GM11168 (cell line): Measurements from ENCODE around the gene TPM1.

ENCODE experiments used
- in situ Hi-C: fragments of 300-500 bp; cut with MboI; formaldehyde crosslinking; loops from one replicate; pipeline ENCODE4 v1.12.0; 2022; ENCODE audit warnings: low sequenced_read_pairs; ENCODE audit not compliant: unreplicated experiment

TPM1 gene

DNA sequence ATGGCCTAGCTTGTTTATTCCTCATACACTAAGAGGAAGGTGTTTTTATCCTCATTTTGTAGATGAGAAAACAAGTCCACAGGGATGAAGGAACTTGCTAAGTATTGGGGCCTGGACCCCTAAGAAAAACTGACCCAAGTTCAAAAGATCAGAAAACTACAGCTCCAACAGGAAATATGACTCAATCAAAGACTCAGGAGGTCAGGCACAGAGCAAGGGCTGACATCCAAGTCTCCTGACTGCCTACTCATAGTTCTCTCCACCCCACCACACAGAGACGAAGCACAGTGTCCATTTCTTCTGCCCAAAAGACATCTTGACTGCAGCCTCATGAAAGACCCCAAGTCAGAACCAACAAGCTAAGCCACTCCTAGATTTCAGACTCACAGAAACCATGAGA lies 26.9 kb upstream of the TPM1 start:
- in situ Hi-C loops, result no loop called here

DNA sequence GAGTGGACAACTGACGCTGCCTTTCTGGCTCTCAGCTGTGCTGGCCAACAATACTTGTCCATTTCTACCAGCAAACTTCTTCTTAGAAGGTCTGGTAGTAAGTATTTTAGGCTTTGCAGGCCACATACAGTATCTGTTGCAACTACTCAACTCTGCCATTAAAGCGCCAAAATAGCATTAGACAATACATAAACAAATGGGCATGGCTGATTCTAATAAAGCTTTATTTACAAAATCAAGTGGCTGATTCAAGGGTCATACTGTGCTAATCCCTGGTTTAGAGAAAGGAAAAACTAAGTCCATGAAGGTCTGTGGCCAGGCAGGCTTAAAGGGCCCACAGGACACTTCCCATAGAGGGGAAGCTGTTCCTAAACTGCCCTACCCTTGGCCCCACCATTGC lies 26.3 kb upstream of the TPM1 start:
- in situ Hi-C loops, result no loop called here

DNA sequence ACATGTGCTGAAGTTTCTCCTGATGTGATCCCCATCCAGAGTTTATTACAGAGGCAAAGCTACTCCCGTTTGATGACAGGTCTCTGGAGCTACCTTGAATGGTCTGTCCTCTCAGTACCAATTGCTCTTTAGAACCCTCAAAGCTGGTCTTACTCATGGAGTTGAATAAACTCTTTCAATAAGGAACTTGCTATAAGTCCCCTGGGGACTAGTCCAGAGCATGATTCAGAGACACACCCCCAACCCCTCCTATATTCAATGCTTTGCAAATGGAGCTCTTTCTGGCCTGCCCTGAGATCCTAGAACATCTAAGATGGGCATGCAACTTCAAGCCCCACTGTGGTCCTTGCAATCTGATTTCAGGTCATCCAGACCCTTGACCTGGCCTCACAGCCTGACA lies 23.9 kb upstream of the TPM1 start:
- in situ Hi-C loops, result no loop called here

DNA sequence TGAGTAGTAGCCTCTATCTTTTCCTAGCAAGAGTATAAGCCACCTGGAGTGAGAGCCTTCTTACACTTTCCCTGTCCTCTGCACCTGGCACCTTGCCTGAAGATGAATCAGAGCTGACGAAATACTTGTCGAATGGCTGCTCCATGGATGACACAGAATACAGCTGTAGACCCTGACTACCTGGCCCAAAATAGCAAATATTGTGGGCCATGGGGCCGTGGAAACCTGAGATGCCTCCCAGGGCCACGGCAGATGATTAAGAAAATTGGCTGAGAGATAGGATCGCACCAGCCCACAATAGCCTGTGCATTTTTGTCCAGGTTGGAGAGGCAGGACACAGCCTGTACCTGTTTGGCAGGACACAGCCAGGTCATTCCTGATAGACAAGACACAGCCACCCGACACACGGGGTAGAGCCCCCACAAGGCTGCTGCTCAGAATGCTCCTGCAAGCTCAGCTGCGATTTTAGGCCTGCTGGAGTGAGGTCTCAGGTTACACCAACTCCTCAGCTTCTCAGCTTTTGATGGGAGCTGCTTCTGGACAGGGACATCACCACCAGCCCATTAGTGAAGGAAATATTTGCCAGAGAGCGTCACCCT lies 22.9 kb upstream of the TPM1 start:
- in situ Hi-C loops, result no loop called here

DNA sequence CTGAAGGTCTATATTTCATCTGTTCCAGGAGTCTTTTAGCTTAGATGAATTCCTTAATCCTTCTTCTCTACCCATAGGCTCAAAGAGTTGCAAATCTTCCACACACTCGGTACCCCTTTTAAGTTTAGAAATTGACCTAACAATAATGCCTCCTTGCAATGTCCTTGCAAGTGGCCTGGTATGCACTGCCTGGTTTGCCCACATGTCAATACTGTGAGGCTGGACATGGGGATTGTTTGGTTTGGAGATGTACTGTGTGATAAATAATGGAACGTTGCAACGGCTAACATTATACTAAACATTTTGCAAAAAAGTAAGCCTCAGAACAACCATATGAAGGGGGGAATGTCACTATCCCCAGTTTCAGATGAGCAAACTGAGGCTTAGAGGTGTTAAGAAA lies 22.4 kb upstream of the TPM1 start:
- in situ Hi-C loops, result no loop called here

DNA sequence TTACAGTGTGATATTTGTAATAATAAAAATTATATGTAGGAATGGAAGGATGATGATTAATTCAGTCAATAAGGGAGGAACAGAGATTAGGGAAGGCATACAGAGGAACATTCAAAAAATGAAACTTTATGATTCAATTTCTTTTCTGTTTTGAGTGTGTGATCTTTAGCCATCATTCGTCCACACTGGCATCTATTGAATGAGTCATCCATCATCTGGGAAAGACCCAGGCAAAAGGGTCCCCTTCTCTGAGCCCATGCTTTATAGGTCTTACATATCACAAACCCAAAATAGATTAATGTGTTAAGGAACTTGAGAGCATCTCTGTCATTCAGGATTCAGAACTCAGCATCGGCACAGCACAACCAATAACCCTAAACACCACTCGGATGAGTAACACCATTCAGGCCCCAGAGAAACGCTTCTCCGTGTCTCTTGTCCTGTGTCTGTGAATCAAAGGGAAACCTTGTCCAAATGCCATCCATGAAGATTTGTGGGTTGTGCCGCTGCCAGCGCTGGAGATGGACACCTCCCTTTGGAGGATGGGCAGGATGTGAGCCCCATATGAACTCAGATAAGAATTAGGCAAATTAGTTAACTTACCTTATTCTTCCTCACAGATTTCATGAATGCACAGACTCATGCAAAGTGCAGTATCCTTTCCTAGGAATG lies 21.7 kb upstream of the TPM1 start:
- in situ Hi-C loops, result no loop called here

DNA sequence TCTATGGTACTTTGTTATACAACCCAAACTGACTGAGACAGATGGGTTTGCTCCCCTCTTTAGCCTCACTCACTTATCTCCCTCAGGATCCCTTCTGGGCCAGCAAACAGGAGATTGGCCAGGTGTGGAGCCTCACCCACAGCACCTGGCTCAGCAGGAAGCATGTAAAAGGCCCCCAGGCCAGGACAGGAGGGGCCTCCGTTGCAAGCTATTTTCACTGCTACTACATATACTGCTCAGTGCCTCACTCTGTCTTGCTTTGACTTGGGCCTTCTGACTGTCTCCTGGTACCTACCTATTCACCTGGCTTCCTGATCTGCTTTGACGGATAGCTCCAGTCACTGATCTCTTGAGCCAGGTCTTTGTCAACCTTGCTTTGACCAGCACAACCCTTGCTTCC lies 20.4 kb upstream of the TPM1 start:
- in situ Hi-C loops, result no loop called here

DNA sequence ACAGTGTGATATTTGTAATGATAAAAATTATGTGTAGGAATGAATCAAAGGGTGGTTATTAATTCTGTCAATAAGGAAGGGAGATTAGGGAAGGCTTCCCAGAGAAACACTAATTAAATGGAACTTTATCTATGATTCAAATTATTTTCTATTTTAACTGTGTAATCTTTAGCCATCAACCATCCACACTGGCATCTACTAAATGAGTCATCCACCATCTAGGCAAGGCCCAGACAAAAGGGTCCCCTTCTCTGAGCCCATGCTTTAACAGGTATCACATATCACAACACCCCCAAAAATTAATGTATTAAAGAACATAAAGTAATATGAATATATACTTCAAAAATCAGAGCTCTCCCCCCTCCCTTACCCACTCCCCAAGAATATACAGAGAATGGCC lies 19.9 kb upstream of the TPM1 start:
- in situ Hi-C loops, result no loop called here

DNA sequence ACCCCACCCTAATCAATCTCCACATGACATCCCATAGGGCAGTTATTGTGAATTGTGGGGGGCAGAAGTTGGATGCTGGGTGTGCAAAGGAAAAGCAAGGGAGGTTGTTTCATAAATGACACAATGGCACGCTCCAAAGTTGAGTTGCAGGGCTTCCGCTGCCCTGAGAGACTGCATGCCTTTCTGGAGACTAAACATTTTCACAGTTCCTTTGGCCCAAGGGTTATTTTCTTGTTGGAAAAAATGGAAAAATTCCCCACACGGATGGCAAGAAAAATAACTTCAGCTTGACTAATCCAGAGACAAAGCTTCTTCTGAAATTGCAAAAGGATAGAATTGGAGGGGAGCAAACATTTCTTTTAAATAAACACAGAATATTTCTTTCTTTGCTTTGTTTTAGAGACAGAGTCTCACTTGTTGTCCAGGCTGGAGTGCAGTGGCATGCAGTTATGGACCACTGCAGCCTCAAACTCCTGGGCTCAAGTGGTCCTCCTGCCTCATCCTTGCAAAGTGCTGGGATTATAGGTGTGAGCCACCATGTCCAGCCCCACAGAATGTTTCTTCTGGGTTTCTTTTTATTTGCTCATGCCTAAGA lies 19.1 kb upstream of the TPM1 start:
- in situ Hi-C loops, result no loop called here

DNA sequence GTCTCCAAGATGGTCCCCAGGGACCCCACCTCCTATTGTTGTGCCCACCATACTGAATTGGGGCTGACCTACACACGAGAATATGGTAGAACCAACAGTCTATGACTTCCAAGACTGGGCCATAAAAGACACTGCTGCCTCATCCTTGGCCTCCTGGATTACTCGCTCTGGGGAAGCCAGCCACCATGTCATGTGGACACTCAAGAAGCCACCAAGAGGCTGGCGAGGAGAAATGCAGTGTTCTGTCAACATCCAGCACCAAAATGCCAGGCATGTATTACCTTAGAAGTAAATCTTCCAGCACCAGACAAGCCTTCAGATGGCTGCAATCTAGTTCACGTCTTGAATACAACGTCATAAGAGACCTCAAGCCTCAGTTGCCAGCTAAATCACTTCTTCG lies 17.1 kb upstream of the TPM1 start:
- in situ Hi-C loops, result no loop called here

DNA sequence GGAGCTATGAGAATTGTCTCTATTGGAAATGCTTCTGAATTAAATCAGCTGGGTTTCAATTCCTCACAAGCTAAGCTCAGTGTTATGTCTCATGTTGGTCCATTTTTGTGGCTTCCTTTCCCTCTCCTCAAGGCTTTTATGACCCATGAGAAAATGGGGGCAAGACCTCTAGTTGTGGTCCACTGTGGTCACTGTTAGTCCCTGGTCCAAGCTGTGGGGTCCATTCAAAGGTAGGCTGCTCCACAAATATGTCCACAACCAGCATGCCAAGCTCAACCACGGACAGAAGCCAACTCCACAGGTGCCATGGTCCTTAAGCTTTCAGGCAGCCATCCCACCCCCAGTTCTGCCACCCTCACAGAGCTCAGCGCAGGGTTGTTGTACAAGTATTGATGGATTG lies 14.9 kb upstream of the TPM1 start:
- in situ Hi-C loops, result no loop called here

DNA sequence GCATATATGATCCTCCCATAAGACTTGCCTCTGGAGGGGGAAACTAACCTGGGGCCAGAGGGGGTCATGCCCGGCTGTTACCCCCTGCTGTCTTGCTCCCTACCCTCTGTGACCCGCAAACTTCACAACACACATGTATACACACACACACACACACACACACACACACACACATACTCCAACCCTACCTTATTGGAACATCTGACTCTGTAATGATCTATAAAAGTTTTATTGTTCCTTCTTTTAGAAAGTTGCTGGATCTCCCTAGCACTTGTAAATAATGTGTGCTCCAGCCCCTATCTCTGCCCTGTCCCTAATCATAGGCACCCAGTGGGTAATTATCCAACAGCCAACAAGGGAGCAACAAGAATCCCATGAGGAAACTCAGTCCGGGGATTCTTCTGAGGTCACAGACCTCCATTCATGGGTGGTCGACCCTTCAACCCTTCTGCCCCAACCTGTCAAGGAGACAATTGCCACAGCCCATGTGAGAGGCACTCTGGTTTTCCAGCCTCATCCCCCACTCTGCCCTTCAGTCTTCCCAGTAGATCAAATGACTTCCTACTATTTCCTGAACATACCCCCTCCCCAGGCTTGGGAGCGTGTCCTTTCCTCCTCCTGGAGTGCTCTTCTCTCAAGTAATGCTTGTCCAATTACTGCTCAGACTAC lies 14.0 kb upstream of the TPM1 start:
- in situ Hi-C loops, result no loop called here

DNA sequence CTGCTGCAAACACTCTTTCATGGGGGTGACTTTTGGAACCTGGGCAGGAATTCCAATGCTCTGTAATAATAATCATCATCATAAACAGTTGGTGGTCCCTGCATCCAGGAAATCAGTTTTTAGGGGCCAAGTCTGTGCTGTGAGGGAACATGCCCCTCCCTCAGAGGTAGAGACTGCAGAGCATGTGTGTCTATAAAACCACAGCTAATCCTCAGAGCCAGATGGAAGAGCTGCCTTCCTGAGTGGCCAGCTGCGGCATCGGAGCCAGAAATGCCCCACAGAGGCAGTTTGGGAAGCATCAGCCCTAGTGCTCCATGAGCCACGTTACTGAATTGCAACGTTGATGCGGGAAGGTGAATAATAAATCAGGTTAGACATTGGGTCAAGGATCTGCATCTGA lies 12.9 kb upstream of the TPM1 start:
- in situ Hi-C loops, result no loop called here

DNA sequence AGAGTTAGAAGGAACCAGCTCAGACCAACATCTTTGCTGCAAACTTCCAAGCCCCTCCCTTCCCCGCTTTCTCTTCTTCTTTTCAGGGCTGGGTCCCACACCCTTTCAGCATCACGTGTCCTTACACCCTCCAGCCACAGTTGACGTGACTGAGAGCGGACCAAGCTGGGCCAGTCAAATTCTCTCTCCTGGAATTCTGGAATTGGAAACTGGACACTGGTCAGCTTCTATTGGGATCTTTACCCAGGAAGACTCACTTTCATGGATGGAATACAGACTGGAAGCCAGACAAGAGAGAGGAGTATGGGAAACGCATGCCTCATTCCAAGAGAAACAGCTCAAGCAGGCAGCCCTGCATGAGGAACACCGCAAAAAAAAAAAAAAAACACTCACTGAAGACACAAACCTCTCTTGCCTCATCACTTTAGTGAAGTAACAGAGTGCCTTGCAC lies 12.4 kb upstream of the TPM1 start:
- in situ Hi-C loops, result no loop called here

DNA sequence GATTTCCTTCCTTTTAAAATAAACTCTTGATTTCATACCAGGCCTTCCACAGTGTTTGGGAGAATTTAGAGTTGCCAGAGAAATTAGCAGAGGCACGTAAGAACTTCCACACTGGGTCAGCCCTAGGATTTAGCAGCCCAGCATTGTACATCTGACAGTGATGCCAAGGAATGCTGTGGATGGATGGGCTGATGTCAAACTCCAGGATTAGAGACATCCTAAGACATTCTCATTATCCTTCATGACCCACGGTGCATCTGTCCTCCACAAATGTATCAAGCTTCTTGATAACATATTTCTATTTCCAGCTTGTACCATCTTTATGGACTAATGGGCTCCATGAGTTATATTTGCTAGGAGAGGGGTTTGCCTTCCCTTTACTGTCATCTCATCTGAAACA lies 8.0 kb upstream of the TPM1 start:
- in situ Hi-C loops, result no loop called here

DNA sequence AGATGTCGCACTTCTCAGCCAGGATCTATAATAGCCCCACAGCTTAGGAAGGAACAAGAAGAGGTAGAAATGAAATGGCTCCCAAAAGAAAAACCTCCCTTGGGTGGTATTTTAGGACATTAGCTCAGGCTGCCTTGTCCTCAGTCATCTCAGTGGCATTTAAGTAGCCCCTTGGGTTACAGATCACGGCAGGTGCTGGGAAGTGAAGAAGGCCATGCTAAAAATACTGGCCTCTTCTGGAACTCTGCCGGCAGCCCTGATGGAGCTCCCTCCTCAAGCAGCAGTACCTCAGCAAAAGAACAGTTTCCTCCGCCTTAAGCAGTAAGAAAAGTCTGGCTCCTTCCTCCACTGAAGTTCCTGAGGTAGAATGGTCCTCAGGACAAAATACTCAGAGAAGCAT lies 7.3 kb upstream of the TPM1 start:
- in situ Hi-C loops, result no loop called here

DNA sequence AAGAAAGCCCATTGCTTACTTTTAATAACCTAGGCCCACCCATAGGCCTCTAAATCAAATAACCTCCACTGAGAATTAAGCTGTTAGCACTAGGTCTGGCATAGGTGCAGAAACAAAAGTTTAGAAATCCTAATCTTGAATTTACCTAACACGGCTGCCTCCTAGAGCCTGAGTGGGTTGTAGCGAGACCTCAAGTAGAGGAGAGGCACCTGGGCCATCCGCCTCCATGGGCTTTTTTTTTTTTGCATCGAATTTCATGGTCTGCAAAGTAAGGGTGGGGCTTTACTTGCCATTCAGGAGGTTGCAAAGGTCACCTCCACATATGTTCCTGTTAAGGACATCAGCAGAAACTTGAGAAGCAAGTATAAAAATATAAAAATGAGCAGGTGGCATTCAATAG lies 6.6 kb upstream of the TPM1 start:
- in situ Hi-C loops, result no loop called here

DNA sequence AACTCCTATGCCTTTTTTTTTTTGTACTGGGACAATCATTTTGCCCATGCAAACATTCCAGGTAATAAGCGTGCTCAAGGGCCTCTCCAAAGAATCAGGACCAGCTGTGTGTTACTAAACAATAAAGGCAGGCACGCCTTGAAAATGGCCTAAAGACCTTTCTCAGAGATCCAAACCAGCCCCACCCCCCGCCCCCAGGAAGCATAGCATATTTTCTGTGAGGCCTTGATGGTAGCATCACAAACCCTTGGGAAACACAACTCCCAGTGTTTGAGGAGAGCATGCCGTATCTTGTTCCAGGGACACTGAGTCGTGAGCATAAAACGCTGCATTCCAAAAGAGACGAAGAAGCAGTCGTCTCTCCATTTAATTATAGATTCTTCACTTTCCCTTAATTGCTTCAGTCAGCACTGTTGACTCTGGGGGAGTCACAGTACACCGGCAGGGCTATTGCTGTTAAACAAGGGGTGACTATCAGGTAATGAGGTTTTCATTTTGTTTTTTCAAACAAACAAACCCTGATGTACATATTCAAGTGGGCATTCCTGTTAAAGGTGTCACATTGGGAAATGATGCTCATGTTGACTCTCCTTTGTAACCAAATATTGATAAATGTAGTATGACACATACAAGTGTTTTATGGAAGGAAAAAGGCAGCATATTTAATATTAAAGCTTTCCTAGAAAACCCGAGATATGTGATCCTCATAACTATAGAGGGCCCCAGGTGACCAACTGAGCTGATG lies 4.4 kb upstream of the TPM1 start:
- in situ Hi-C loops, result no loop called here

DNA sequence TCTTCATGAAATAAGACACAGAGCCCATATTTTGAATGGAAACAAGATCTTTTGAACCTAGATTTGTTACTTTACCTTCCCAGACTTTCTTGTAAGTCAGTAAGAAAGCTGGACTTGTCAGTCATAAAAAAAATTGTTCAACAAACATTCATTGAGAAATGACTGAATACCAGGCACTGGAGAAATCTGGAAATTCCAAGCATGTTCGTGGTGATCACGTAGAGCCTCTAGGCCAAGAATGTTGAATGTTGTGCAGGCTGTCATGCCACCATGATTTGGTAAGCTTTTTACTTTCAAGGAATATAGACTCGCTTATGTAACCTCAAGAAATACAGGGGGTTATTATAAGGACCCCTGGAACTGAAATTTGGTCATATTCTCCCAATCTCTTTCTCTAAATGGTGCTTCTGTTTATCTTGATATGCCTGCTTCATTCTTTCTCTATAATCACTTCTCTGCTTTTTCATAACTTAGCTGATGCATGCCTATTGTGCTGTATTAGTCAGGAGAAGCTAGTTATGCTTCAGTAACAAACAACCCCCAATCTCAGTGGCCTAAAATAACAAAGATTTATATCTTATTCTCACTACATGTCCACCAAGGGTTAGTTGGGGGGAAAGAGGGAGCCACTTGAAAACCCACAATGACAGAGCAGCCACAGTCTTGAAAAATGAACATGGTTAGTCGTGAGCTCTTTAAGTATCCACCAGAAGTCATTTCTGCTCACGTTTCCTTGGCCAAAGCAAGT lies 3.4 kb upstream of the TPM1 start:
- in situ Hi-C loops, result no loop called here

DNA sequence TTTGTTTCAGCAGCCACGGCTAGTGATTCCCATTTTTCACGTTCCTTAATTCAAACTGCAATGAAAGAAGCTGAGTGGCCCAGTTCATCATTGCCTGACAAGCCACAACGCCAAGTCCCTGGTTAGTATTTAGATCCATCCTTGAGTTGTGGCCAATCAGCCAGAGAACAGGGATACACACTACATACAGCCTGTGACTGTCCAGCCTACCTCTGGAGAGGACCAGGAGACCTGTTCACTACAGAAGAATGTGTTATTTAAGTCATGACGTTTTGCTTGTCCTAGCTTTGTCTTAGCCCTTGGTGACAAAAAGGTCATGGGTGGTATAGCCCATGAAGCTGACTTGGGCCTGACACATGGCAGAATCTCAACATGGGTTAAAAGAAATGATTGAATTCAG lies 2.7 kb upstream of the TPM1 start:
- in situ Hi-C loops, result no loop called here
